HCT116 (cell line): ENCODE measurements around the gene PAFAH1B1. TPM values are rescaled to one million over a fixed set of nuclear protein-coding genes. Genes with fewer than 3 reads are reported as not detected.

Source experiments
- ATAC-seq: fragments of 200-7000 bp; cut with Tn5 transposase; 2 replicates; pipeline ENCODE4 v1.9.1; 2020; ENCODE audit warnings: mild to moderate bottlenecking, moderate library complexity
- BruUV-seq: library from RNA; stranded (reverse); fragments of 400-500 nt; replicated peaks from 2 replicates; lab custom pipeline; 2021; lab: Mats Ljungman, UMichigan
- CTCF ChIA-PET: fragments of 300-600 bp; sonication (Branson Sonifier 250); formaldehyde crosslinking; loops from one replicate; lab custom pipeline; 2021; ENCODE audit warnings: antibody characterized with exemption; lab: Charles Lee
- POLR2A ChIA-PET: fragments of 300-600, 350-600 bp; sonication (Branson Sonifier 250); formaldehyde crosslinking; loops from one replicate; lab custom pipeline; 2021; ENCODE audit warnings: antibody characterized with exemption; lab: Charles Lee
- RAD21 ChIA-PET, 2 experiments: fragments of 300-600 bp; sonication (Branson Sonifier 250); formaldehyde crosslinking; loops; one replicate each; lab custom pipeline; 2023; ENCODE audit warnings: low total read pairs in 2 of 2; ENCODE audit not compliant: uncharacterized antibody in 2 of 2, unreplicated experiment in 2 of 2, low non-redundant PET in 1 of 2; lab: Charles Lee
- DNase-seq: peaks from one replicate; pipeline ENCODE4 v3.0.0-alpha.2; 2010; ENCODE audit warnings: low read depth, low spot score
- H2AFZ ChIP-seq: fragments of 200-600 bp; shearing (Covaris generic), sonication (generic); 2 replicates; pipeline ENCODE4 v1.6.1; 2017; ENCODE audit warnings: low read depth, mixed run types, mixed read lengths, antibody characterized with exemption, low read length; ENCODE audit not compliant: poor library complexity, severe bottlenecking
- H3K27ac ChIP-seq: 2 replicates; pipeline ENCODE4 v1.5.1; 2012; ENCODE audit warnings: low read depth, low read length
- H3K27me3 ChIP-seq: fragments of 200-600 bp; sonication (generic); 2 replicates; pipeline ENCODE4 v1.6.1; 2016; ENCODE audit warnings: mixed run types, low read length, mixed read lengths; ENCODE audit not compliant: insufficient read depth
- H3K36me3 ChIP-seq, 2 experiments: fragments of 200-500 bp in 1 of 2; fragments of 200-600 bp in 1 of 2; sonication (Bioruptor generic) in 1 of 2; sonication (generic) in 1 of 2; 2 replicates each; pipeline versions ENCODE4 v1.5.1 to v1.6.1; 2014 to 2016; ENCODE audit warnings: low read length in 2 of 2, inconsistent platforms in 1 of 2, mixed read lengths in 1 of 2, mixed run types in 1 of 2; ENCODE audit not compliant: insufficient read depth in 2 of 2, control insufficient read depth in 1 of 2
- H3K4me1 ChIP-seq, 2 experiments: fragments of 200-600 bp in 1 of 2; sonication (generic) in 1 of 2; 2 replicates each; pipeline versions ENCODE4 v1.5.1 to v1.6.1; 2012 to 2017; ENCODE audit warnings: low read length in 2 of 2, inconsistent platforms in 1 of 2, mild to moderate bottlenecking in 1 of 2, mixed read lengths in 1 of 2, mixed run types in 1 of 2, moderate library complexity in 1 of 2; ENCODE audit not compliant: insufficient read depth in 2 of 2, control insufficient read depth in 1 of 2
- H3K4me2 ChIP-seq: fragments of 200-600 bp; sonication (generic); 2 replicates; pipeline ENCODE4 v1.6.1; 2017; ENCODE audit warnings: mixed run types, low read length, mixed read lengths
- H3K4me3 ChIP-seq, 2 experiments: fragments of 200-600 bp in 1 of 2; sonication (generic) in 1 of 2; replicated peaks in 1 of 2; 2 replicates each; pipeline ENCODE4 v1.5.1; 2011 to 2016; ENCODE audit warnings: low read length in 2 of 2, control low read depth in 1 of 2, low read depth in 1 of 2, mild to moderate bottlenecking in 1 of 2, mixed read lengths in 1 of 2, mixed run types in 1 of 2
- H3K79me2 ChIP-seq: fragments of 200-600 bp; sonication (generic); 2 replicates; pipeline ENCODE4 v1.6.1; 2017; ENCODE audit warnings: mild to moderate bottlenecking, mixed run types, low read length, moderate library complexity, mixed read lengths; ENCODE audit not compliant: insufficient read depth
- H3K9ac ChIP-seq: fragments of 200-600 bp; sonication (generic); 2 replicates; pipeline ENCODE4 v1.6.1; 2016; ENCODE audit warnings: low read length, mixed read lengths
- H3K9me2 ChIP-seq: fragments of 200-600 bp; sonication (generic), shearing (Covaris generic); 2 replicates; pipeline ENCODE4 v1.6.1; 2017; ENCODE audit warnings: mixed run types, mild to moderate bottlenecking, moderate library complexity; ENCODE audit not compliant: insufficient read depth
- H3K9me3 ChIP-seq, 2 experiments: fragments of 200-500 bp in 1 of 2; fragments of 200-600 bp in 1 of 2; sonication (Bioruptor generic) in 1 of 2; sonication (generic) in 1 of 2; 2 replicates each; pipeline ENCODE4 v1.6.1; 2014 to 2017; ENCODE audit warnings: low read length in 2 of 2, mixed read lengths in 2 of 2, inconsistent platforms in 1 of 2, low read depth in 1 of 2, mild to moderate bottlenecking in 1 of 2, mixed run types in 1 of 2, moderate library complexity in 1 of 2; ENCODE audit not compliant: control insufficient read depth in 1 of 2, insufficient read depth in 1 of 2
- H4K20me1 ChIP-seq: fragments of 200-600 bp; sonication (generic), shearing (Covaris generic); 2 replicates; pipeline ENCODE4 v1.6.1; 2017; ENCODE audit warnings: mixed run types, mild to moderate bottlenecking, moderate library complexity; ENCODE audit not compliant: insufficient read depth
- CBX3 ChIP-seq: IDR thresholded peaks from 2 replicates; pipeline ENCODE4 v1.6.1; 2012; ENCODE audit warnings: low read depth
- EGR1 ChIP-seq: IDR thresholded peaks from 2 replicates; pipeline ENCODE4 v1.6.1; 2012; ENCODE audit warnings: low read depth
- ELF1 ChIP-seq: IDR thresholded peaks from 2 replicates; pipeline ENCODE4 v1.6.1; 2012; ENCODE audit warnings: low read depth, borderline replicate concordance
- EZH2phosphoT487 ChIP-seq: fragments of 200-600 bp; IDR thresholded peaks from 2 replicates; pipeline ENCODE4 v1.6.1; 2018; ENCODE audit warnings: antibody characterized with exemption, borderline replicate concordance
- JUND ChIP-seq: IDR thresholded peaks from 2 replicates; pipeline ENCODE4 v1.6.1; 2012
- POLR2AphosphoS5 ChIP-seq: IDR thresholded peaks from 2 replicates; pipeline ENCODE4 v1.6.1; 2011; ENCODE audit warnings: mild to moderate bottlenecking, low read depth, low read length, moderate library complexity
- RAD21 ChIP-seq: IDR thresholded peaks from 2 replicates; pipeline ENCODE4 v1.6.1; 2012; ENCODE audit warnings: low read depth, mild to moderate bottlenecking
- SP1 ChIP-seq: IDR thresholded peaks from 2 replicates; pipeline ENCODE4 v1.6.1; 2012; ENCODE audit warnings: low read depth
- SRF ChIP-seq: IDR thresholded peaks from 2 replicates; pipeline ENCODE4 v1.6.1; 2012; ENCODE audit warnings: low read depth
- TCF7L2 ChIP-seq: IDR thresholded peaks from 2 replicates; pipeline ENCODE4 v1.7.0; 2011; ENCODE audit warnings: borderline replicate concordance, inconsistent platforms; ENCODE audit not compliant: insufficient read depth, insufficient read length; ENCODE audit errors: extremely low read depth
- YY1 ChIP-seq: IDR thresholded peaks from 2 replicates; pipeline ENCODE4 v1.6.1; 2011; ENCODE audit warnings: low read length, low read depth, moderate library complexity, mild to moderate bottlenecking; ENCODE audit not compliant: insufficient replicate concordance; ENCODE audit errors: extremely low read depth
- ZFX ChIP-seq: fragments of 450-650 bp; IDR thresholded peaks from 2 replicates; pipeline ENCODE4 v1.6.1; 2017
- intact Hi-C: fragments of 100-400 bp; cut with micrococcal nuclease; formaldehyde crosslinking; loops from 2 replicates; pipeline ENCODE4 v1.10.0; 2022
- total RNA-seq: library from RNA; stranded (reverse); gene quantifications from one replicate; pipeline ENCODE4 v1.2.1, GENCODE V29; 2021; ENCODE audit not compliant: unreplicated experiment
- TF ChIP-seq, protein P1 (sequence below), 3 experiments: fragments of 200-600 bp in 1 of 3; sonication (generic) in 1 of 3; IDR thresholded peaks in 2 of 3; conservative IDR thresholded peaks in 1 of 3; 2 replicates each; pipeline ENCODE4 v1.5.1; 2012 to 2017; ENCODE audit warnings: low read depth in 2 of 3, low read length in 2 of 3, antibody characterized with exemption in 1 of 3, borderline replicate concordance in 1 of 3, control low read depth in 1 of 3, mild to moderate bottlenecking in 1 of 3, mixed read lengths in 1 of 3, mixed run types in 1 of 3, moderate library complexity in 1 of 3; ENCODE audit not compliant: insufficient read depth in 1 of 3
- TF ChIP-seq, protein P2 (sequence below): IDR thresholded peaks from 2 replicates; pipeline ENCODE4 v1.6.1; 2012; ENCODE audit warnings: low read depth
- TF ChIP-seq, protein P3 (sequence below): IDR thresholded peaks from 2 replicates; pipeline ENCODE4 v1.6.1; 2012

The PAFAH1B1 gene
- total RNA-seq, 1 experiment from 2014 or later: 113 TPM

DNA sequence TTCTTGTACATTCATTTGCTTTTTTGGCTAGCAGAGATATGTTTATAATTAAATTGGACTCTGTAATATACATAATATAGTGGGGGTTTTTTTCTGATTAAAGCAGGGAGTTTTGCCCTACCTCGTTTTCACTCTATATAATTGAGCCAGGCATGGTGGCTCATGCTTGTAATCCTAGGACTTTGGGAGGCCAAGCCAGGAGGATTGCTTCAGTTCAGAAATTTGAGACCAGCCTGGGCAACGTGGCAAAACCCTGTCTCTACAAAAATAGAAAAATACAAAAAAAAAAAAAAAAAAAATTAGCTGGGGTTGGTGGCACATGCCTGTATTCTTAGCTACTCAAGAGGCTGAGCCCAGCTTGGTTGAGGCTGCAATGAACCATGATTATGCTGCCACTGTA, 42.2 kb downstream of the PAFAH1B1 start:
- Histone ChIP-seq H3K79me2 (peaks cover 93% of the 10 kb centered on the region), H2AFZ (no peak overlapping the region), H3K9me3 (no peaks in the 10 kb centered on the region), H3K9ac (no peak overlapping the region), H3K9me2 (no peaks in the 10 kb centered on the region), H3K27me3 (no peaks in the 10 kb centered on the region), H3K4me3 (no peak overlapping the region), H3K4me2 (peak overlapping the region; percentile 54), H3K36me3 (peaks cover 5 to 10% of the 10 kb centered on the region in 2 experiments; a peak in 3 of 4 replicates), H3K4me1 (peaks cover 44 to 53% of the 10 kb centered on the region in 2 experiments), H3K27ac (peak overlapping the region; percentile 78; the same call in 1 of the 2 replicates), H4K20me1 (peaks cover 55% of the 10 kb centered on the region; the same call in 1 of the 2 replicates)
- intact Hi-C loops: no loop called here
- ChIA-PET CTCF (no interaction called here), RAD21 (no interaction called here), POLR2A (no interaction called here)
- no peak for TF ChIP-seq TCF7L2
- no peak for TF ChIP-seq CBX3
- TF ChIP-seq, protein P1, sequence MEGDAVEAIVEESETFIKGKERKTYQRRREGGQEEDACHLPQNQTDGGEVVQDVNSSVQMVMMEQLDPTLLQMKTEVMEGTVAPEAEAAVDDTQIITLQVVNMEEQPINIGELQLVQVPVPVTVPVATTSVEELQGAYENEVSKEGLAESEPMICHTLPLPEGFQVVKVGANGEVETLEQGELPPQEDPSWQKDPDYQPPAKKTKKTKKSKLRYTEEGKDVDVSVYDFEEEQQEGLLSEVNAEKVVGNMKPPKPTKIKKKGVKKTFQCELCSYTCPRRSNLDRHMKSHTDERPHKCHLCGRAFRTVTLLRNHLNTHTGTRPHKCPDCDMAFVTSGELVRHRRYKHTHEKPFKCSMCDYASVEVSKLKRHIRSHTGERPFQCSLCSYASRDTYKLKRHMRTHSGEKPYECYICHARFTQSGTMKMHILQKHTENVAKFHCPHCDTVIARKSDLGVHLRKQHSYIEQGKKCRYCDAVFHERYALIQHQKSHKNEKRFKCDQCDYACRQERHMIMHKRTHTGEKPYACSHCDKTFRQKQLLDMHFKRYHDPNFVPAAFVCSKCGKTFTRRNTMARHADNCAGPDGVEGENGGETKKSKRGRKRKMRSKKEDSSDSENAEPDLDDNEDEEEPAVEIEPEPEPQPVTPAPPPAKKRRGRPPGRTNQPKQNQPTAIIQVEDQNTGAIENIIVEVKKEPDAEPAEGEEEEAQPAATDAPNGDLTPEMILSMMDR (IDR thresholded peaks at IDR 0.05 in 2 of 3, conservative IDR thresholded peaks at IDR 0.05 in 1 of 3; ENCODE audit: borderline replicate concordance in 1 of 3, insufficient read depth in 1 of 3, low read depth in 2 of 3, low read length in 2 of 3): no peak
- no peak for TF ChIP-seq ELF1
- no peak for TF ChIP-seq RAD21
- no peak for TF ChIP-seq SRF
- TF ChIP-seq, protein P2, sequence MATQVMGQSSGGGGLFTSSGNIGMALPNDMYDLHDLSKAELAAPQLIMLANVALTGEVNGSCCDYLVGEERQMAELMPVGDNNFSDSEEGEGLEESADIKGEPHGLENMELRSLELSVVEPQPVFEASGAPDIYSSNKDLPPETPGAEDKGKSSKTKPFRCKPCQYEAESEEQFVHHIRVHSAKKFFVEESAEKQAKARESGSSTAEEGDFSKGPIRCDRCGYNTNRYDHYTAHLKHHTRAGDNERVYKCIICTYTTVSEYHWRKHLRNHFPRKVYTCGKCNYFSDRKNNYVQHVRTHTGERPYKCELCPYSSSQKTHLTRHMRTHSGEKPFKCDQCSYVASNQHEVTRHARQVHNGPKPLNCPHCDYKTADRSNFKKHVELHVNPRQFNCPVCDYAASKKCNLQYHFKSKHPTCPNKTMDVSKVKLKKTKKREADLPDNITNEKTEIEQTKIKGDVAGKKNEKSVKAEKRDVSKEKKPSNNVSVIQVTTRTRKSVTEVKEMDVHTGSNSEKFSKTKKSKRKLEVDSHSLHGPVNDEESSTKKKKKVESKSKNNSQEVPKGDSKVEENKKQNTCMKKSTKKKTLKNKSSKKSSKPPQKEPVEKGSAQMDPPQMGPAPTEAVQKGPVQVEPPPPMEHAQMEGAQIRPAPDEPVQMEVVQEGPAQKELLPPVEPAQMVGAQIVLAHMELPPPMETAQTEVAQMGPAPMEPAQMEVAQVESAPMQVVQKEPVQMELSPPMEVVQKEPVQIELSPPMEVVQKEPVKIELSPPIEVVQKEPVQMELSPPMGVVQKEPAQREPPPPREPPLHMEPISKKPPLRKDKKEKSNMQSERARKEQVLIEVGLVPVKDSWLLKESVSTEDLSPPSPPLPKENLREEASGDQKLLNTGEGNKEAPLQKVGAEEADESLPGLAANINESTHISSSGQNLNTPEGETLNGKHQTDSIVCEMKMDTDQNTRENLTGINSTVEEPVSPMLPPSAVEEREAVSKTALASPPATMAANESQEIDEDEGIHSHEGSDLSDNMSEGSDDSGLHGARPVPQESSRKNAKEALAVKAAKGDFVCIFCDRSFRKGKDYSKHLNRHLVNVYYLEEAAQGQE: no peak
- TF ChIP-seq POLR2AphosphoS5: no peak
- TF ChIP-seq, protein P3, sequence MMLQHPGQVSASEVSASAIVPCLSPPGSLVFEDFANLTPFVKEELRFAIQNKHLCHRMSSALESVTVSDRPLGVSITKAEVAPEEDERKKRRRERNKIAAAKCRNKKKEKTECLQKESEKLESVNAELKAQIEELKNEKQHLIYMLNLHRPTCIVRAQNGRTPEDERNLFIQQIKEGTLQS: no peak
- TF ChIP-seq ZFX: no peak
- no peak for TF ChIP-seq EGR1
- no peak for TF ChIP-seq YY1
- no peak for TF ChIP-seq JUND
- TF ChIP-seq SP1: no peak
- no peak for TF ChIP-seq EZH2phosphoT487
- ATAC-seq (no peak), DNase-seq (no peak)
- BruUV-seq: no TSS peak
